Epithelial cell of esophagus (primary cell): Measurements from ENCODE around the gene USH1G.

ENCODE experiments used
- DNase-seq: peaks from one replicate; pipeline ENCODE4 v3.0.0; 2010; ENCODE audit warnings: low read depth
- H3K4me3 ChIP-seq: 2 replicates; pipeline ENCODE4 v1.5.1; 2011; ENCODE audit warnings: mild to moderate bottlenecking, low read length, control low read depth
- CTCF ChIP-seq: IDR thresholded peaks from 2 replicates; pipeline ENCODE4 v1.5.1; 2011; ENCODE audit warnings: low read depth, mild to moderate bottlenecking, low read length, control low read depth, inconsistent platforms; ENCODE audit not compliant: insufficient read depth; ENCODE audit errors: missing control alignments

The USH1G gene

DNA sequence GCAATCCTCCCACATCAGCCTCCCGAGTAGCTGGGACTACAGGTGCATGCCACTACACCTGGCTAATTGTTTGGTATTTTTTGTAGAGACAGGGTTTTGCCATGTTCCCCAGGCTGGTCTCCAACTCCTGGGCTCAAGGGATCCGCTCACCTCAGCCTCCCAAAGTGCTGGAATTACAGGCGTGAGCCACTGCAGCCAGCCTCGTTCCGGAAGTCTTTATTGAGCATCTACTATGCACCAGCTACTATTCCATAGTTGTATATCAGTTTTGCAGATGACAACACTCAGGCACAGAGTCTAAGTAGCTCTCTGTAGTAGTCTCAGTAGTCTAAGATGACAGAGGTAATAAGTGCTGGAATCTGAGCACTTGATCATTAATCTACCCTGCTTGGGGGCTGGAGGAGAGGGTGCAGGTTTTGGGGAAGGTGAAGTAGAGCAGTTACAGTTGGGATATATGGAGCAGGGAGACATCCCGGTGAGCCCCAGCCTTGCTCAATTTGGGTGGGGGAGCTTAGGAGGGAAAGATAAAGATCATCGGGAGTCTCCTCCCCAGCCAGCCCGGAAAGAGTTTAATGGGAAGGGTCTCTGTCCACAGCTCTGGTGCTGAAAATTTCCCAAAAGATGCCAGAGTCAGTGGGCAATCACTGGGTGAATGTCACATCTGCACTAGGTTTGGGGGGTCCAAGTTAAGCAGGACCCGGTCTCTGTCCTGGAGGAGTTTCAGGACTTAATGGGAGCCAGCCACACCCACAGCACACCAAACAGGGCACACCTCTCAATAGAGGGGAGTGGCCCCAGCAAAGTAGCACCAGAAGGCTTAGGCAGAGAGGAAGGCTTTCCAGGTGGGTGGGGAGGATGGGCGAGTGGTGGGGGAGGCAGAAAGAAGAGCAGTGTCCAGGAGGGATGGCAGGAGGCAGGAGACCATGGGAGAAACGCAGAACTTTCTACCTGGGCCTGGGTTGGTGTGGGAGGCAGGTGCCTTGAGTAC lies 14.3 kb upstream of the USH1G start:
- H3K4me3 ChIP-seq, result no peak overlapping the region
- DNase-seq, result no peak
- TF ChIP-seq CTCF, result no peak

- DNase-seq, result no peak
- no peak overlapping the region for H3K4me3 ChIP-seq
- no peak for TF ChIP-seq CTCF
Measured at GRCh38 chr17:74936470-74936799, 13.4 kb upstream of the USH1G start.

DNA sequence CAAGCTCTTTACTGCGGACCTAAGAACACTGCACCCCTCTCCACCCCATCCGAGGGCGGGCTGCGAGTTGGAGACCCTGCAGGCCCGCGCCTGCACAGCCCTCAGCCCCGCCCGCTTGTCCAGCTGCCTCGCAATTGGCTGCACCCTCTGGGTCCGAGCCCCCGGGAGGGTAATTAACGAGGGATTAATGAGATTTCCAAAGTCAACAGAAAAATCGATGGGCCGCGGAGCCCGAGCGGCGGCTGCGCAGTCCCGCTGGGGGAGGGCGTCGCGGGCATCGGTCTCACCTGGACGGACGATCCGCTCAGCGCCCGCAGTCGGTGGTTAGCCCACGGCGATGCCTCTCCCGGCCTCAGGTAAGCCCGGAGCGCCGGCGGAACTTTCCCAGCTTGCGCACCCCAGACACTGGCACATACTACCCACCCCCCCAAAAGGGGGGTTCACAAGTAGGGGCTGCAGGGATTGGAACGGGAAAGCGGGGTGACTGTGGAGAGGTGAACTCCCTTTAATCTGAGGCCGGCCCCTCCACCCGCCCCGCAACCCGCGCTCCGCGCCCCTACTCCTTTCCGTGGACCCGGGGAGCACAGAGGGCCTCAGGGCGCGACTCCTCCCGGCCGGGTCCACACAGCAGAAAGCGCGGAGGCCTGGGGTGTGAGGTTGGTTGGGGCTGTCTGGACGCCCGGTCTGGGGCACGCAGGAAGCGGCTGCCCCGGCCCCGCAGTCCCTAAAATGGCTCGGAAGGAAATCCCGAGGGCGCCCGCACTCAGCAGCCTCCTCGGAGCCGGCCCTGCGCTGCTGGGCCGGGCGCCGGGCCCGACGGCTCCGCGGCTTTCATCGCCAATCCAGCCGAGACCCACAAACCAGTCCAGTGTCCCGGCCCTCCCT lies 12.8 kb upstream of the USH1G start, which contains the start of gene OTOP3:
OTOP3 (plus strand) TSS at position 314 of the 885 bp plus-strand sequence; CDS start at position 338, 24 bp downstream.
- no peak within 1 kb of the TSS for H3K4me3 ChIP-seq
- TF ChIP-seq CTCF, result no peak
- no peak for DNase-seq

DNA sequence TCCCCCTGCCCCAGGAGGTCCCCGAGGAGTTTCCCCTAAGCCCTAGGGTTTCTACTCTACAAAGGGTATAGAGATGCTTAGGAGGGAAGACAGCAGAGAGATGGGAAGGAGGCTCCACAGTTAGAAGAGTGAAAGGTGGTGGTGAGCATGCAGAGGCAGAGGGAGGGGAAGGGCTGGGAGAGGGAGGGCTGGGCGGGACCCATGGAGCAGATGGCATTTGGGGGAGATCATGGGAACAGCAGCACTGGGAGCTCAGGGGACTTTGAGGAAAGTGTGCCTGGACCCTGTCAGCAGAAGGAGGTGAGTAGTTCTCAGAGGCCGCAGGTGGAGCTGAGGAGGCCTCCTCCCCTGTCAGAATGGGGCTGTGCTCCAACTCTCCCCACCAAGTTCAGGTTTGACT lies 12.0 kb upstream of the USH1G start:
- no peak overlapping the region for H3K4me3 ChIP-seq
- DNase-seq, result no peak
- no peak for TF ChIP-seq CTCF

DNA sequence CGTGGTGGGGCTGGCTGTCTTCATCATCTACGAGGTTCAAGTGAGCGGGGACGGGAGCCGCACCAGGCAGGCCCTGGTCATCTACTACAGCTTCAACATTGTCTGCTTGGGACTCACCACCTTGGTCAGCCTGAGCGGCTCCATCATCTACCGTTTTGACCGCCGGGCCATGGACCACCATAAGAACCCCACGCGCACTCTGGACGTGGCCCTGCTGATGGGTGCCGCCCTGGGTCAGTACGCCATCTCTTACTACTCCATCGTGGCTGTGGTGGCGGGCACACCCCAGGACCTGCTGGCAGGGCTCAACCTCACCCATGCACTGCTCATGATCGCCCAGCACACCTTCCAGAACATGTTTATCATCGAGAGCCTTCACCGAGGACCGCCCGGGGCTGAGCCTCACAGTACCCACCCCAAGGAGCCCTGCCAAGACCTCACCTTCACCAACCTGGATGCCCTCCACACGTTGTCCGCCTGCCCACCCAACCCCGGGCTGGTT lies 7.5 kb upstream of the USH1G start:
- no peak overlapping the region for H3K4me3 ChIP-seq
- DNase-seq, result no peak
- no peak for TF ChIP-seq CTCF

DNA sequence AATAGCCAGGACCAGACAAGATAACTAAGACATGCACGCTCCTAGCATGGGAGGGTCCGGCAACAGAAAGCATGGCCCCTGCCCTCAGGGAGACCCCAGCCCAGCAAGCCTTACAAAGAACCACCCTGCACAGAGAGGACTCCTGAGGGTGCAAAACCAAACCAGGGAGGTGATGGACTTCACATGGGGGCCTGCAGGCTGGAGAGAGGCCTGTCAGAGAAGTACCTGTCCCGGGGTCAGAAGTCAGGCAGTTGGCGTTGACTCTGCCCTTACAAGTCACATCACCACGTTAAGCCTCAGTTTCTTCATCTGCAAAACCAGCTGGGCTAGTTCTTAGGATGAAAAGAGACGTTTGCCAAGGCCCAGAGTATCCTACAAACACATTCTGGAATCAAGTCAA lies 5.7 kb upstream of the USH1G start:
- TF ChIP-seq CTCF, result no peak
- DNase-seq, result no peak
- no peak overlapping the region for H3K4me3 ChIP-seq
